HG02852 (cell line): Measurements from ENCODE around the gene APRT.
"Not testable (repeated sequence)": the region's sequence is repeated elsewhere in the genome, so short reads cannot be mapped to it uniquely, and the experiment has no call there.

ENCODE experiments used
- ATAC-seq: cut with Tn5 transposase; IDR thresholded peaks from one replicate; pipeline ENCODE4 v1.9.1; 2021; ENCODE audit warnings: mild to moderate bottlenecking, moderate library complexity; ENCODE audit not compliant: unreplicated experiment

Gene APRT

GRCh38 chr16:88823646-88824045 lies 11.9 kb upstream of the APRT start:
- ATAC-seq: not testable (repeated sequence)

- no peak for ATAC-seq
Measured at GRCh38 chr16:88822281-88823040, 10.7 kb upstream of the APRT start.

- no peak for ATAC-seq
Measured at GRCh38 chr16:88821168-88821850, 9.6 kb upstream of the APRT start.

GRCh38 chr16:88820385-88821025 lies 8.8 kb upstream of the APRT start:
- ATAC-seq: no peak

- no peak for ATAC-seq
Measured at GRCh38 chr16:88819126-88819525, 7.4 kb upstream of the APRT start.

- no peak for ATAC-seq
Measured at GRCh38 chr16:88818575-88818874, 6.8 kb upstream of the APRT start.

GRCh38 chr16:88817785-88818574 lies 6.3 kb upstream of the APRT start:
- ATAC-seq: no peak

GRCh38 chr16:88816736-88817535 lies 5.2 kb upstream of the APRT start:
- no peak for ATAC-seq

- ATAC-seq: no peak
Measured at GRCh38 chr16:88815901-88816589, 4.3 kb upstream of the APRT start.

- ATAC-seq: no peak
Measured at GRCh38 chr16:88815227-88815626, 3.5 kb upstream of the APRT start.

- ATAC-seq: no peak
Measured at GRCh38 chr16:88814144-88814502, 2.4 kb upstream of the APRT start.

GRCh38 chr16:88813269-88814143 lies 1.8 kb upstream of the APRT start:
- no peak for ATAC-seq

- no peak for ATAC-seq
Measured at GRCh38 chr16:88812513-88813268, 963 bp upstream of the APRT start.

GRCh38 chr16:88810912-88811768 lies 588 bp downstream of the APRT start:
- peak; percentile 37 for ATAC-seq

- no peak for ATAC-seq
Measured at GRCh38 chr16:88810166-88810911, 1.4 kb downstream of the APRT start.

GRCh38 chr16:88809676-88810165 lies 2.0 kb downstream of the APRT start:
- ATAC-seq: no peak
